Neural cell (in vitro differentiated cells): Measurements from ENCODE around the gene PMPCA. TPM values are rescaled to one million over a fixed set of nuclear protein-coding genes. Genes with fewer than 3 reads are reported as not detected.

ENCODE experiments used
- H2AFZ ChIP-seq: fragments of 200-600, 300-800 bp; sonication (generic), shearing (Covaris generic); 2 replicates; pipeline ENCODE4 v1.6.0; 2014; ENCODE audit warnings: low read depth, mild to moderate bottlenecking, antibody characterized with exemption, low read length, moderate library complexity
- H3F3A ChIP-seq: fragments of 200-600 bp; shearing (Covaris generic); 2 replicates; pipeline ENCODE4 v1.6.1; 2016; ENCODE audit warnings: mild to moderate bottlenecking, moderate library complexity, mixed read lengths, antibody characterized with exemption, low read length; ENCODE audit not compliant: insufficient read depth, poor library complexity, severe bottlenecking
- H3K27ac ChIP-seq: fragments of 200-600, 300-800 bp; sonication (generic), shearing (Covaris generic); 2 replicates; pipeline ENCODE4 v1.5.1; 2014; ENCODE audit warnings: mild to moderate bottlenecking, low read length, moderate library complexity
- H3K27me3 ChIP-seq: fragments of 300-800, 200-600 bp; sonication (generic), shearing (Covaris generic); 2 replicates; pipeline ENCODE4 v1.6.0; 2014; ENCODE audit warnings: mild to moderate bottlenecking, low read depth, low read length, moderate library complexity; ENCODE audit not compliant: insufficient read depth
- H3K36me3 ChIP-seq: fragments of 300-800, 200-600 bp; sonication (generic), shearing (Covaris generic); 2 replicates; pipeline ENCODE4 v1.5.1; 2014; ENCODE audit warnings: mild to moderate bottlenecking, antibody characterized with exemption, low read length, moderate library complexity; ENCODE audit not compliant: insufficient read depth
- H3K4me2 ChIP-seq: fragments of 300-800, 200-600 bp; sonication (generic), shearing (Covaris generic); 2 replicates; pipeline ENCODE4 v1.6.0; 2014; ENCODE audit warnings: mild to moderate bottlenecking, low read length
- H3K4me3 ChIP-seq: fragments of 300-800, 200-600 bp; sonication (generic), shearing (Covaris generic); 2 replicates; pipeline ENCODE4 v1.5.1; 2014; ENCODE audit warnings: mild to moderate bottlenecking, low read length, moderate library complexity
- H3K79me2 ChIP-seq: fragments of 200-600 bp; shearing (Covaris generic); replicated peaks from 2 replicates; pipeline ENCODE4 v1.6.0; 2014; ENCODE audit warnings: mild to moderate bottlenecking, low read length, moderate library complexity; ENCODE audit not compliant: insufficient read depth
- H3K9ac ChIP-seq: fragments of 300-800, 200-600 bp; sonication (generic), shearing (Covaris generic); 2 replicates; pipeline ENCODE4 v1.6.1; 2016; ENCODE audit warnings: mild to moderate bottlenecking, low read length, mixed read lengths
- H3K9me2 ChIP-seq: fragments of 200-600 bp; shearing (Covaris generic); 2 replicates; pipeline ENCODE4 v1.6.1; 2016; ENCODE audit warnings: mild to moderate bottlenecking, low read length, mixed read lengths; ENCODE audit not compliant: insufficient read depth
- H3K9me3 ChIP-seq: fragments of 200-600, 300-800 bp; sonication (generic), shearing (Covaris generic); 2 replicates; pipeline ENCODE4 v1.6.1; 2016; ENCODE audit warnings: mild to moderate bottlenecking, mixed run types, low read length, moderate library complexity, mixed read lengths
- H4K20me1 ChIP-seq: fragments of 200-600 bp; shearing (Covaris generic); 2 replicates; pipeline ENCODE4 v1.6.1; 2016; ENCODE audit warnings: mild to moderate bottlenecking, mixed run types; ENCODE audit not compliant: insufficient read depth
- CTCF ChIP-seq: fragments of 450-650 bp; IDR thresholded peaks from 2 replicates; pipeline ENCODE4 v1.5.1; 2014; ENCODE audit warnings: antibody characterized with exemption, mild to moderate bottlenecking, moderate library complexity; ENCODE audit not compliant: poor library complexity, severe bottlenecking
- EP300 ChIP-seq: fragments of 450-650 bp; conservative IDR thresholded peaks from 2 replicates; pipeline ENCODE4 v1.6.1; 2014; ENCODE audit warnings: antibody characterized with exemption, mild to moderate bottlenecking, moderate library complexity; ENCODE audit not compliant: poor library complexity, severe bottlenecking
- EZH2 ChIP-seq: fragments of 200-600, 300-800 bp; shearing (Covaris generic), sonication (generic); IDR thresholded peaks from 2 replicates; pipeline ENCODE4 v1.6.1; 2014; ENCODE audit warnings: antibody characterized with exemption, low read length, borderline replicate concordance, mild to moderate bottlenecking; ENCODE audit not compliant: insufficient read depth, poor library complexity, severe bottlenecking
- MXI1 ChIP-seq: fragments of 450-650 bp; conservative IDR thresholded peaks from 2 replicates; pipeline ENCODE4 v1.6.1; 2014; ENCODE audit warnings: antibody characterized with exemption, mild to moderate bottlenecking; ENCODE audit not compliant: poor library complexity, severe bottlenecking
- POLR2AphosphoS5 ChIP-seq: IDR thresholded peaks from 2 replicates; pipeline ENCODE4 v1.6.1; 2012
- RAD21 ChIP-seq: fragments of 450-650 bp; conservative IDR thresholded peaks from 2 replicates; pipeline ENCODE4 v1.6.1; 2014; ENCODE audit warnings: antibody characterized with exemption, mild to moderate bottlenecking, moderate library complexity
- SMC3 ChIP-seq: fragments of 450-650 bp; conservative IDR thresholded peaks from 2 replicates; pipeline ENCODE4 v1.6.1; 2014; ENCODE audit warnings: antibody characterized with exemption, mild to moderate bottlenecking, moderate library complexity; ENCODE audit not compliant: poor library complexity
- TAF1 ChIP-seq: IDR thresholded peaks from 2 replicates; pipeline ENCODE4 v1.6.1; 2012; ENCODE audit warnings: low read depth
- polyA plus RNA-seq: library from polyadenylated mRNA; depleted of rRNA; stranded (reverse); fragments of >200 nt; gene quantifications from 2 replicates; pipeline ENCODE4 v1.2.3, GENCODE V29; 2014
- TF ChIP-seq, protein P1 (sequence below): IDR thresholded peaks from 2 replicates; pipeline ENCODE4 v1.6.1; 2012; ENCODE audit warnings: borderline replicate concordance

The PMPCA gene
- polyA plus RNA-seq, 1 donor from 2014 or later, result 61.3 TPM

- no peaks in the 10 kb centered on the region for H3K36me3 ChIP-seq
- TF ChIP-seq TAF1, result no peak
- no peak for TF ChIP-seq MXI1
- no peak for TF ChIP-seq EP300
- TF ChIP-seq POLR2AphosphoS5, result no peak
- no peak for TF ChIP-seq SMC3
- TF ChIP-seq EZH2, result no peak
- TF ChIP-seq, protein P1, sequence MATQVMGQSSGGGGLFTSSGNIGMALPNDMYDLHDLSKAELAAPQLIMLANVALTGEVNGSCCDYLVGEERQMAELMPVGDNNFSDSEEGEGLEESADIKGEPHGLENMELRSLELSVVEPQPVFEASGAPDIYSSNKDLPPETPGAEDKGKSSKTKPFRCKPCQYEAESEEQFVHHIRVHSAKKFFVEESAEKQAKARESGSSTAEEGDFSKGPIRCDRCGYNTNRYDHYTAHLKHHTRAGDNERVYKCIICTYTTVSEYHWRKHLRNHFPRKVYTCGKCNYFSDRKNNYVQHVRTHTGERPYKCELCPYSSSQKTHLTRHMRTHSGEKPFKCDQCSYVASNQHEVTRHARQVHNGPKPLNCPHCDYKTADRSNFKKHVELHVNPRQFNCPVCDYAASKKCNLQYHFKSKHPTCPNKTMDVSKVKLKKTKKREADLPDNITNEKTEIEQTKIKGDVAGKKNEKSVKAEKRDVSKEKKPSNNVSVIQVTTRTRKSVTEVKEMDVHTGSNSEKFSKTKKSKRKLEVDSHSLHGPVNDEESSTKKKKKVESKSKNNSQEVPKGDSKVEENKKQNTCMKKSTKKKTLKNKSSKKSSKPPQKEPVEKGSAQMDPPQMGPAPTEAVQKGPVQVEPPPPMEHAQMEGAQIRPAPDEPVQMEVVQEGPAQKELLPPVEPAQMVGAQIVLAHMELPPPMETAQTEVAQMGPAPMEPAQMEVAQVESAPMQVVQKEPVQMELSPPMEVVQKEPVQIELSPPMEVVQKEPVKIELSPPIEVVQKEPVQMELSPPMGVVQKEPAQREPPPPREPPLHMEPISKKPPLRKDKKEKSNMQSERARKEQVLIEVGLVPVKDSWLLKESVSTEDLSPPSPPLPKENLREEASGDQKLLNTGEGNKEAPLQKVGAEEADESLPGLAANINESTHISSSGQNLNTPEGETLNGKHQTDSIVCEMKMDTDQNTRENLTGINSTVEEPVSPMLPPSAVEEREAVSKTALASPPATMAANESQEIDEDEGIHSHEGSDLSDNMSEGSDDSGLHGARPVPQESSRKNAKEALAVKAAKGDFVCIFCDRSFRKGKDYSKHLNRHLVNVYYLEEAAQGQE, result no peak
- no peak for TF ChIP-seq CTCF
- no peak for TF ChIP-seq RAD21
- H3K27me3 ChIP-seq, result no peaks in the 10 kb centered on the region
- no peak overlapping the region for H3K4me3 ChIP-seq
- H3K9me3 ChIP-seq, result no peaks in the 10 kb centered on the region
- no peaks in the 10 kb centered on the region for H3K9me2 ChIP-seq
- H4K20me1 ChIP-seq, result no peaks in the 10 kb centered on the region
- peaks cover 17% of the 10 kb centered on the region for H3K79me2 ChIP-seq
- no peak overlapping the region for H2AFZ ChIP-seq
- H3K27ac ChIP-seq, result no peak overlapping the region
- no peak overlapping the region for H3K4me2 ChIP-seq
- no peak overlapping the region for H3K9ac ChIP-seq
- no peaks in the 10 kb centered on the region for H3F3A ChIP-seq
Observed at GRCh38 chr9:136416427-136416826, 6.0 kb downstream of the PMPCA start.

- Histone ChIP-seq H3K4me2 (no peak overlapping the region), H3K79me2 (peaks cover 12% of the 10 kb centered on the region), H3K27me3 (no peaks in the 10 kb centered on the region), H3K9ac (no peak overlapping the region), H2AFZ (no peak overlapping the region), H3K9me2 (no peaks in the 10 kb centered on the region), H3K4me3 (no peak overlapping the region), H3K9me3 (no peaks in the 10 kb centered on the region), H4K20me1 (no peaks in the 10 kb centered on the region), H3K36me3 (no peaks in the 10 kb centered on the region), H3K27ac (no peak overlapping the region), H3F3A (no peaks in the 10 kb centered on the region)
- TF ChIP-seq, protein P1, result no peak
- TF ChIP-seq TAF1 (no peak), CTCF (no peak), RAD21 (no peak), MXI1 (no peak), EP300 (no peak), POLR2AphosphoS5 (no peak)
Observed at GRCh38 chr9:136416914-136417313, 6.5 kb downstream of the PMPCA start.
